Measurements from ENCODE around the gene SLC8A3. TPM values are rescaled to one million over a fixed set of nuclear protein-coding genes. Genes with fewer than 3 reads are reported as not detected.
A peak's percentile ranks its signal among the peaks of the same experiment; 100 is the strongest.
"Not testable (repeated sequence)": the region's sequence is repeated elsewhere in the genome, so short reads cannot be mapped to it uniquely, and the experiment has no call there.

Gene SLC8A3
- total and polyA plus RNA-seq, 9 of the 15 experiments (the other 6 are each of a cell fraction or from before 2014, with no cell fraction given) = not detected

DNA sequence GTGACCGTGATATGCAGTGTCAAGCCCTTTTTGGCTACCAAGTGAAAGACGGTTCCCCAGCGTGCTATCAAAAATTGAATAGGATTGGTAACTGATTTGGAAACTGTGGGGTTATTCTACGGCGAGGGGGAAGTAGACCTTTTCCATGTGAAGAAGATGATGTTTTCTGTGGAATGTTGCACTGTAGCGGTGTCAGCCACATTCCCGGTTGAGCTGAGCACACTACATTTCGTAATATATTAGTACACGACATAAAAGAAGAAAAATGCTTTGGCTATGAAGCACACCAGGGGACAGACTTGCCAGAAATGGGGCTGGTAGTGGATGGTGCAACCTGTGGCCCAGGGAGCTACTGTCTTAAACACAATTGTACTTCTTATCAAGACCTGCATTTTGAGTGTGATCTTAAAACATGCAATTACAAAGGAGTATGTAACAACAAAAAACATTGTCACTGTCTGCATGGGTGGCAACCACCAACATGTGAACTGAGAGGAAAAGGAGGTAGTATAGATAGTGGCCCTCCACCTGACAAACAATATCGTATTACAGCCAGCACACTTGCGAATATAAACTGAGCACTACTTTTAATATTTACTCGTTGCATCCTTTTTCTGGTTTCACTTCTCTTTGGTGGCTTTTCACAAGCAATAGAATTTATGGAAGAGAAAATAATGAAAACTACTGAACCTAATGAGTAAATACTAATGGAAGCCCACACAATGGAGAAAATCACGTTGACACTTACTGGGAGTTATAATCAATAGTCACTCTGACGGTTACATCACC lies 43.2 kb upstream of the SLC8A3 start:
- BruUV-seq (replicated peaks); FAIRE-seq; in situ Hi-C loops (cut with MboI); DNase-seq (ENCODE audit: extremely low read depth in 1 of 4, low spot score in 3 of 4); H3K27me3 ChIP-seq (ENCODE audit: control insufficient read depth in 2 of 2, insufficient read depth in 2 of 2, low read length in 2 of 2); H3K9me1 ChIP-seq (ENCODE audit: control insufficient read depth, insufficient read depth, low read length); H3K4me2 ChIP-seq (ENCODE audit: insufficient read depth, low read length); H3K27ac ChIP-seq (ENCODE audit: extremely low read depth, low read depth, low read length); H3K36me3 ChIP-seq (ENCODE audit: control insufficient read depth, insufficient read depth, low read length); H3K4me3 ChIP-seq; H4K20me1 ChIP-seq (replicated peaks; ENCODE audit: control insufficient read depth, insufficient read depth, low read length); H3K79me2 ChIP-seq (ENCODE audit: control insufficient read depth, insufficient read depth, low read length); CTCF ChIA-PET (ENCODE audit: low intra/inter-chr PET ratio); intact Hi-C loops (cut with micrococcal nuclease); H3K4me1 ChIP-seq (replicated peaks in 1 of 2; ENCODE audit: control insufficient read depth in 2 of 2, insufficient read depth in 2 of 2, low read length in 2 of 2); ATAC-seq; H3K9ac ChIP-seq (ENCODE audit: insufficient read depth in 1 of 2, low read depth in 2 of 2, low read length in 2 of 2); H3K9me3 ChIP-seq (replicated peaks; ENCODE audit: control insufficient read depth, insufficient read depth, low read depth, low read length); POLR2A ChIA-PET: not testable (repeated sequence)
- WGBS (ENCODE audit: insufficient coverage, low coverage, missing lambda C conversion rate) = 52% methylated on average over 12 of the region's 14 CpGs
- peak overlapping the region; percentile 32; the same call in 1 of the 2 replicates for H2AFZ ChIP-seq (ENCODE audit: low read depth, low read length)
- TF ChIP-seq, protein P1, sequence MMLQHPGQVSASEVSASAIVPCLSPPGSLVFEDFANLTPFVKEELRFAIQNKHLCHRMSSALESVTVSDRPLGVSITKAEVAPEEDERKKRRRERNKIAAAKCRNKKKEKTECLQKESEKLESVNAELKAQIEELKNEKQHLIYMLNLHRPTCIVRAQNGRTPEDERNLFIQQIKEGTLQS (IDR thresholded peaks at IDR 0.05) = 0 out of 2 replicates have a peak, but pooled peaks have one; percentile 33
- TF ChIP-seq, protein P1 (CRISPR knock-in tag; conservative IDR thresholded peaks at IDR 0.05) = not testable (repeated sequence)
- peak; percentile 47; the same call in 1 of the 2 replicates for TF ChIP-seq ZNF583 (CRISPR knock-in tag; IDR thresholded peaks at IDR 0.05)

DNA sequence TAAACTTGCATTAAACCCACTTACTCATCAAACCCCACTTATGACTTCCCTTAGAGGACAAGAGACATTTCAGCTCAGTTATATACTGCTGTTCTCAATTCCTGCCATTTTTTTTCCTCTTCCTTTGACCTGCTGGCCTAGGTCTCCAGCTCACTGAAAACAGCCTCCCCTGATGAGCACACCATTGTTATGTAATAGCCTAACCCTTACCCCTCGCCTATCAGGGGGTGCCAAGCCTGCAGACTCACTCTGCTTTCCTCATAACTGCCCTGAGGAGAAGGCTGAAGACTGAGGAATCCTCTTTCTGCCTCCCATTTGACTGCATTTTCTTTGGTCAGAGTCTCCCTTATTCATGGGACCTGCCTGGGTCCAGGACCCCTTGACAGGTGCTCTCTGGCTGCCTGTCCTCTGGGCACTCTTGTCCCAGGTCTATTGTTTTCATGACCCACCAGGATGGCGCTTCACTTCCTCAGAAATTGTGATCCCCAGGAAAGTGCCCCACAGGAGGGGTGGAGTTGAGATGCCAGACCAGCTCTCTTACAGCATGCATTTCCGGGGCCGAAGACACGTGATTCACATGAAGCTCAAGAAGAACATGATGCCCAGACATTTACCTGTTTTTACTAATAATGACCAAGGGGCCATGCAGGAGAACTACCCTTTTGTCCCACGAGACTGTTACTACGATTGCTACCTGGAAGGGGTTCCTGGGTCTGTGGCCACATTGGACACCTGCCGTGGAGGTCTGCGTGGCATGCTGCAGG lies 41.3 kb upstream of the SLC8A3 start:
- H3K9ac ChIP-seq (ENCODE audit: insufficient read depth in 1 of 2, low read depth in 2 of 2, low read length in 2 of 2); H3K4me2 ChIP-seq (ENCODE audit: insufficient read depth, low read length); H3K9me1 ChIP-seq (ENCODE audit: control insufficient read depth, insufficient read depth, low read length); H3K4me1 ChIP-seq (replicated peaks in 1 of 2; ENCODE audit: control insufficient read depth in 2 of 2, insufficient read depth in 2 of 2, low read length in 2 of 2); DNase-seq (ENCODE audit: extremely low read depth in 1 of 4, low spot score in 3 of 4); ATAC-seq; H3K27ac ChIP-seq (ENCODE audit: extremely low read depth, low read depth, low read length); H3K36me3 ChIP-seq (ENCODE audit: control insufficient read depth, insufficient read depth, low read length); H4K20me1 ChIP-seq (replicated peaks; ENCODE audit: control insufficient read depth, insufficient read depth, low read length); FAIRE-seq; POLR2A ChIA-PET; BruUV-seq (replicated peaks); CTCF ChIA-PET (ENCODE audit: low intra/inter-chr PET ratio); H2AFZ ChIP-seq (ENCODE audit: low read depth, low read length); H3K4me3 ChIP-seq; in situ Hi-C loops (cut with MboI); H3K79me2 ChIP-seq (ENCODE audit: control insufficient read depth, insufficient read depth, low read length); H3K27me3 ChIP-seq (ENCODE audit: control insufficient read depth in 2 of 2, insufficient read depth in 2 of 2, low read length in 2 of 2); intact Hi-C loops (cut with micrococcal nuclease); H3K9me3 ChIP-seq (replicated peaks; ENCODE audit: control insufficient read depth, insufficient read depth, low read depth, low read length): not testable (repeated sequence)
- 49% methylated on average over 4 of the region's 9 CpGs for WGBS (ENCODE audit: insufficient coverage, low coverage, missing lambda C conversion rate)
